Hepatic stellate cell (primary cell): ENCODE results near the gene CFAP126.
"Not testable (repeated sequence)": the region's sequence is repeated elsewhere in the genome, so short reads cannot be mapped to it uniquely, and the experiment has no call there.

Experiments
- DNase-seq: peaks from one replicate; pipeline ENCODE4 v3.0.0; 2011; ENCODE audit warnings: low spot score

CFAP126 gene

GRCh38 chr1:161381707-161382106 is 14.0 kb upstream of the CFAP126 start:
- no peak for DNase-seq

- peak; percentile 51 for DNase-seq
Measured at GRCh38 chr1:161379071-161379470, 11.4 kb upstream of the CFAP126 start.

GRCh38 chr1:161378014-161378413 is 10.3 kb upstream of the CFAP126 start:
- no peak for DNase-seq

GRCh38 chr1:161374373-161374772 is 6.7 kb upstream of the CFAP126 start:
- peak; percentile 39 for DNase-seq

GRCh38 chr1:161373442-161373841 is 5.8 kb upstream of the CFAP126 start:
- DNase-seq, result no peak

- DNase-seq, result no peak
Measured at GRCh38 chr1:161365207-161365606, 2.5 kb downstream of the CFAP126 start.

GRCh38 chr1:161364332-161364731 is 3.3 kb downstream of the CFAP126 start:
- DNase-seq, result no peak

GRCh38 chr1:161359291-161359690 is 8.4 kb downstream of the CFAP126 start:
- no peak for DNase-seq

- no peak for DNase-seq
Measured at GRCh38 chr1:161357073-161357472, 10.6 kb downstream of the CFAP126 start.

GRCh38 chr1:161351482-161351881 is 16.2 kb downstream of the CFAP126 start:
- DNase-seq, result no peak

GRCh38 chr1:161350671-161351070 is 17.0 kb downstream of the CFAP126 start:
- DNase-seq, result no peak

GRCh38 chr1:161342821-161343220 is 24.9 kb downstream of the CFAP126 start:
- DNase-seq, result no peak

- DNase-seq, result no peak
Measured at GRCh38 chr1:161342177-161342576, 25.5 kb downstream of the CFAP126 start.

GRCh38 chr1:161335796-161336195 is 31.9 kb downstream of the CFAP126 start:
- no peak for DNase-seq

- DNase-seq, result no peak
Measured at GRCh38 chr1:161333166-161333565, 34.5 kb downstream of the CFAP126 start.

- no peak for DNase-seq
Measured at GRCh38 chr1:161330346-161330745, 37.3 kb downstream of the CFAP126 start.

- no peak for DNase-seq
Measured at GRCh38 chr1:161324020-161324419, 43.7 kb downstream of the CFAP126 start.

GRCh38 chr1:161315841-161316674 is 51.6 kb downstream of the CFAP126 start:
- DNase-seq, result not testable (repeated sequence)
